HG03135 (cell line): ENCODE results near the gene DARS1.

Experiments
- ATAC-seq: cut with Tn5 transposase; IDR thresholded peaks from one replicate; pipeline ENCODE4 v1.9.1; 2021; ENCODE audit warnings: mild to moderate bottlenecking, moderate library complexity; ENCODE audit not compliant: unreplicated experiment

DARS1 gene

DNA sequence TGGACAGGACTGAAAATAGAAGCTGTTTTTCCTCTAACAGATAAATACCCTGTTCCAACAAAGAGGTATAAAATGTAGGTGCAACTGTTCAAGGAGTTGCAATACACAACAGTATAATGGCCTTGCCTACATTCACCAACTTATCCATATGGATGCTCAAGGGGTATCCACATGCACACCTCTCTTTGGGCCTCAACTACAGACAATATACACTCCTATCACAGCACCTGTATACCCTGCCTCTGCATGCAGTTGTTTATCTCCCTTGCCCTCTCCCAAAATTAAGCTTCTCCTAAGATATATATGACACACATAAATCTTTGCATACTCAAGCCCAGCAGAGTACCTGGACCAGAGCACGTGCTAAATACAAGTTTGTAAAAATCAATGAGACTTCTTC lies 37.3 kb downstream of the DARS1 start:
- ATAC-seq, result no peak

DNA sequence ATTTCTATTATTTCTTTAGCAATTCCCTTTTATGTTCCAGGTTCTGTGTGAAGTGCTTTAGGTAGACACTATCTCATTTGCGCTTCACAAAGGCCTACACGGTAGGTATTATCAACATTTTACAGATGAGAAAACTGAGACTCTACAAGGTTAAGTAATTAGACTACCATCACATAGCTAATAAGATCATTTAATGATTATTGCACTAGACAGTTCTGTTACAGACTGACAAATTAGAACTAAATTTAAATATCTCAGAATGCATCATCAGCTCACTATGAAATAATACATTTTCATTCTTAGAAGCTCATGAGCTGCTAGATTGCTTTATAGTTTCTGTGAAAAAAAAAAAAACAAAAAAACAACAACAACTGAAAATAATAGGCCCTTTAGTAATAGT lies 37.9 kb downstream of the DARS1 start:
- ATAC-seq, result no peak

DNA sequence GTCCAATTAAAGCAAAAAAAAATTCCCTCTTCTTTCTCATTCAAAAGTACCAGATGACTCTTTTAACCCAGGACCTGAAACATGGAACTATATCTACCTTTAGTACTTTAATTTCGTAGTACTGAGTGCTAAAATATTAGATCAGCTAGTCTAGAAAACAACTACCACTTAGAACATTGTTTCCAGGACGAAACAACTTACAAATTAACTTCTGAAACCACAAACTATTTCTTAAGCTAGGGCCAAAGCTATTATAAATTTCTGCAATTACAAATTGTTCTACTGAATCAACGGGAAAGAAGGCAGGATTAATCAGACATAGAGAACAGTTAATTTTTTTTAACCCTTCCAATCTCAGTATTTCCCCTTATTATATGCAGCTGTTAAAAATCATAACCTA lies 39.9 kb downstream of the DARS1 start:
- no peak for ATAC-seq

DNA sequence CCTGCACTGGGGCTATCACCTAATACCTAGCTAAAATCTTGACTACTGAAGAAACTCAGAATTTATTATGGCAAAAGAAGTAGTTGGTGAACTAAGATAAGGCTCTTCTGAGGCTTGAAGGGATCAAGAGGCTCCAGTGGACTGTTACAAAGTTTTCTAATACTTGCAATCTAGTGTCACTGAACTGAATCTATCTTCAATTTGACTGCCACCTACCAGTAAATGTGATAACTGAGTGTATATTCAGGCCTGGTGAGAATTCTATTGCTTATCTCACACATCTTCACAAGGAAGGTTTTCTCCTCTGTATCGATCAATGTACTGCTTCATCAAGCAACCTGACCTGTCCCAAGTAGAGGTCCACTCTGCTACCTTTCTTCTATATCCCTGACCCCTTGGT lies 40.8 kb downstream of the DARS1 start:
- no peak for ATAC-seq

DNA sequence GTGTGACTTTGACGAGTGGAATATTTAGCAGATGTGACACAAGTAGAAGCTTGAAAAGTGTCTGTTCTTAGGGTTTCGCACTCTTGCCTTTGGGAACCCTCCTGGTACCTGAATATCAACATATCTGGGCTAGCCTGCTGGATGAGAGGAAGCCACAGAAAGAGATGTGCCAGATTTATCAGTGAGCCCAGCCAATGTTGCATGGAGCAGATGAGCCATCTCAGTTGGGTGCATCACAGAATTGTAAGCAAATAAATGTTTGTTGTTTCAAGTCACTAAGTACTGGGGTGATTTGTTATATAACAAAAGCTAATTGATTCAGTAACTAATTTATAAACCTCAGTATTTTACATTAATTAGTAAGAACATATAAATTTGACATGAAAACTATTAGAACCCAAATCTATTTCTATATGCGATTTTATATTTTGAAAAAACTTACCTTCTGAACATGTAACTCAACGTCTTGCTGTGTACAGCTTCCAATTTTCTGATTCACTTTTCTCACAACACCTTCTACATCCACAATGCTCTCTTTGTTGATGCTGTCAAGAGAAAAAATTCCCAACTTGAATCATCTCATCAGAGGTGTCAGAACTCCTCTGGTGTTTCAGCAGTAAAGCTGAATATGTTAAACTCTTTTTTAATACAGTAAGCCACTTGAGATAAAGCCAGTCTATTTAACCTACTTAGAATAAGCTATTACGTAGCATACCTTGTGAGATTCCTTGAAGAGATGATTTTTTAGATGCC lies 42.3 kb downstream of the DARS1 start:
- no peak for ATAC-seq

DNA sequence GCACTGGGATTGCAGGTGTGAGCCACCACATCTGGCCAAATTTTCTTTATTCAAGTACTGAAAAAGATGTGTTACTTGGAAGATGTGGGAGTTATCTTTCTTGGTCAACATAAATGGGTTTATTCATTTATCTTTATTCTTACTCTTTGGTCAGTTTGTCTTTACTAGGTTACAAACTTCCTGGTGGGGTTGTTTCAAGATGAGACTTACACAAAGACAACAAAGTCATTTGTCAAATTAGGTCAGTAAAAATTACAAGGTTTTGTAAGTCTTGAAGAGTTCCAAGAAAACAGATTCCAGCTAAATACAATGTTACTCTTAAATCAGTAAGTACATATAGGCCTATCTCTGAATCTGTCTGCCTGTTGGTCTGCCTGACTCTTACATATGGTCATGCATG lies 48.9 kb downstream of the DARS1 start:
- ATAC-seq, result no peak

DNA sequence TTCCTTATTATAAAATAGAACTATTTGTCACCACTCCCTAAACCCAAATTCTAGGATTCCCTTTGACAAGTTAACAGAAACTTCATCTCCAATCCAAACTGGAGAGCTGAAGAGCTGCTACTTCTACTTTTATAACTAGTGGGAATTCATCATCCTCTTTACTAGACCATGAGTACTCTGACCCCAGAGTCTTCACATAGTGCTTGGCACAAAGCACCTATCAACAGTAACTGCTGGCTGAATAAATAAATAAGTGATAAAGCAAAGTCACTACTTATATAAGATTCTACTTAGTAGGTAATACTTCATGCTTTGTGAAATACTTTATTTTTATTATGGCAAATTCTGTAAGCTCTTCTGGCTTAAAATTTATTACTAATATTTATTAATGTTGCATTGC lies 49.5 kb downstream of the DARS1 start:
- ATAC-seq, result no peak

DNA sequence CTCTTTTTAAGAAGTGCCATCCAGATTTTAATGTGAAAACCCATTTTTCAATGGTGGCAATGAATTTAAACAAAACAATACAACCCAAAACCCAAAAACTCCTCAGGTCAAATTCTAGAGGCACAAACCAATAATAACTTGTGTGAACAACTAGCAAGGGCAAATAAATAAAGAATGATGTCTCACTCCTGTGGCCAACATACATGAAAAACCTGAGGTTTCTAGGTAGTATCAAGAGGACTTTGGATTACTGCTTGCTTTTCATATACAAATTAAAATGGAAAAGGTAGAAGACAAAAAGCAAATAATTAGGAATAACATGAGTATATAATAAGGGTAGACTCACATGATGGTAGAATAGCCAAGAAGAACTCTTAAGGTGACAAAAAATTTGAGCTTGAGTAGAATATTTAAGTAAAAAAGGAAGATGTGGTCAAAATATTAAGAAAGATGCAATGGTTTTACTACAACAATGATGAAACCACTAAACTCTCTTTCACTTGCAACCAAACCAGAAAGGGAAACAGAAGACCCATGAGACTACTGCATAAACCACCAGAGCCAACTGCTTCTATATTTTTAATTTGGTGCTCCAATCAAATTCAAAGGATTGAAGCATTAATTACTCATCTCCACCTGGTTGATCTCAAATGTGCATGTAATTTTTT lies 53.5 kb downstream of the DARS1 start:
- ATAC-seq, result peak; percentile 93

DNA sequence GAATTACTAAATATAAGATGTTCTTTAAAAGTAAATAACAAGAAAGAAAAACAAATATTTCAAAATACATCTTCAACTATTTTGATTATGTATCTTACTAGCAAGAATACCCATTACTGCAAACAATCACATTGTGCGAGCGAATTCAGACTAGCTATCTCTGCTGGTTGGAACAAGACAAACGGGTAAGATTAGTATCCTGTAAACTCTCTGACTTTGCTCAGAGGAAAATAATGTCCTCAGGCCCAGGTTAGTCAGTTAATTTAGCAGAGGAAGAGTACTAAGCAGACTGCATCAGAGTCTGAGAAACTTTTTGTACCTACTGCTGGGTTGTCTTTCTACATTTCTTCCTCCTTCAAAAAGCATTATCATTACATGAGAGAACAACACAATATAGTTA lies 58.8 kb downstream of the DARS1 start:
- ATAC-seq, result no peak

DNA sequence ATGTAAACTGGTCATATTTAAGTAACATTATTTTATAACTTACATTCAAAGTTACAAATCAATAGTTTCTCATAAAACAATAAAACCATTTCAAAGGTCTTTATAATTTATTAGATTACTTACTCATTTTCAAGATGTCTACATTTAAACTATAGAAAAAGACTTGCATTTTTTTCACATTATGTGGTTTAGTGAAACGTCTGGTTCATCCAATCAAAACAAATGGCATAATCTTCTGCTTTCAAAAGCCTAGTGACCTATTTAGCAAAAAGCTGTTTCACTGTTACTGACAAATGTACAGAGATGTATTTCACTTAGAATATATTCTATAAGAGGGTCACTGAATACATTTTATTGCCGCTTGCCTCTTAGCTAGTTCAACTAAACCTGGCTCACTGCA lies 59.9 kb downstream of the DARS1 start:
- ATAC-seq, result no peak

DNA sequence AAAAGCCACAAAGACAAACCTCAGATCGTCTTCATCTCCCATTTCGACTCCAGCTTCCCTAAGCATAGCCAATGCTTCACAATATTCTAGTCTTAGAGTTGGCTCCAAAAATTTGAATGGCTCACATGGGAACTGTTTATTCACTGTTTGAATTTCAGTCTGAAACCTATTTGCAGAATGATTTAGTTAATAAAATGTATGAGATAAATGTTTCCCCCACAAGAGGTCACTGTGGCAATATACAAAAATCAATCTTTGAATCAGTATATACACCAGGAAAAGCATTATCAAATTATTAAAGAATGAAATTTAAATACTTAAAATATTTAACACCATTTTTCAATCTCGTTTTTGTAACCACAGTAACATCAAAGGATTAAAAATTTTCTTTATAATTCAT lies 69.2 kb downstream of the DARS1 start:
- ATAC-seq, result no peak

DNA sequence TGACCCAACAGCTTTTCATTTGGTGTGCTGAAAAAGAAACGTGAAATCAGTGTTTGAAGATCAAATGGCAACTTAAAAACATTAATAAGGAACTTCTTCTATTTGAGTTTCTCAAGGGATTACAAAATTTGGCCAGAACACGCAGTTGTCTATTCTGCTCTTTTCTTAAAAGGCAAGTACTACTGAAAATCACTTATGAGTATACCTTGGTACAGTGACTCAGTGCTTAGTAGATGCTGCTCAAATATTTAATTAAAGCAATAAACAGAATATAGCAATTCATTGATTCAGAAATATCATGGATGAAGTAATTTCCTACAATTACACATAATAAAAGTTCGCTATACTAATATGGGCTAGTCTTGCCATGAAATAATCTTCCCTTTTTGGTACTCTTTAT lies 70.9 kb downstream of the DARS1 start:
- ATAC-seq, result no peak

DNA sequence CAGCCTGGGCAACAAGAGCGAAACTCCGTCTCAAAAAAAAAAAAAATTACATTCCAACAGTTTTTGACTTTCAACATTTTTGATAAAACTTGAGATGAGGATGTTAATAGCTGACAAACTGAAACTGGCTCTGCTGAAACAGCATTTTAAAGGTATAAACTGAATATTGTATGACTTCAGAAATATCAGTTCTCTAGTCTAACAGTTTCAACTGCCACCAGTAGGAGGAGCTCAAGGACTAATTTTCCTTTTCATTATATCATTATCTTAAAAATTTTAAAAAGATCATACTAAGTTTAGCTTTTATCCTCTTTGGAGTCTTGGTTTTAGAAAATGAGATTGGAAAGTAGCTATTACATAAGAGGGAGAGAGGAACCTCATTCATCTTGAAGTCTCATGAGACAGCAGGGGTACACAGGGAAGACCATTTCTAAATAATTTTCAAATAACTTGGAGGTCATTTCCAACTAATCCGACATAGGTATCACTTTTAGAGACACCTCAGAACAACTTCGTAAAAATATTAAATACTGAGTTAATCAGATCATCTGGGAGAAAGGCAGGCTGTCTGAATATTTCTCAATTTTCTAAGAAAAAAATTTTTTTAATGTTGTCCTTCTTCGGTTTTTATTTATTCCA lies 71.6 kb downstream of the DARS1 start:
- no peak for ATAC-seq

DNA sequence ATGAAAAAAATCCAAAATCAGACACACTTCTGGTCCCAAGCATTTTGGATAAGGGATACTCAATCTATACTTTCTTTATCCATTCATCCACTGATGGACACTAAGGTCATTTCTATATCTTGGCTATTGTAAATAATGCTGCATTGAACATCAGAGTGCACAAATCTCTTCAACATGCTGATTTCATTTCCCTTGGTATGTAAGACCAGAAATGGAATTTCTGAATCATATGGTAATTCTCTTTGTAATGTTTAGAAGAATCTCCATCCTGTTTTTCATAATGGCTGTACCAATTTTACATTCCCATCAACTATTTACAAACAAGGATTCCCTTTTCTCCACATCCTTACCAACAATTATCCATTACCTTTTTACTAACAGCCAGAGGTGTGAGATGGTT lies 75.5 kb downstream of the DARS1 start:
- no peak for ATAC-seq

DNA sequence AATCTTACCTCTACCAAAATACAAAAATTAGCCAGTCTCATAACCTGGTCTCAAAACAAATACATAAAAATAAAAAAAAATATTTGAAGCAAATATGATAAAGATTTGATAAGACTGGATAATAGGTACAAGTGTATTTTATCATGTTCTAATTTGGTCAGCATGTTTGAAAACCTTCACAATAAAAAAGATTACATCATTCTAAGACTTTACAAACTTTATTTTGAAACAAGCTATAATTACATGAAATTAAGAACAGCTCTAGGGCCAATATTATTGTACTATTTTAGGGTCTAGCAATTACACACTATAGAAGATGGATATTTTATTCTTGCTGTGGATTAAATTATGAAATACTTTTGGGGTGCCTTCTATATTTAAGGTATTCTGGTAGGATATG lies 79.7 kb downstream of the DARS1 start:
- no peak for ATAC-seq

DNA sequence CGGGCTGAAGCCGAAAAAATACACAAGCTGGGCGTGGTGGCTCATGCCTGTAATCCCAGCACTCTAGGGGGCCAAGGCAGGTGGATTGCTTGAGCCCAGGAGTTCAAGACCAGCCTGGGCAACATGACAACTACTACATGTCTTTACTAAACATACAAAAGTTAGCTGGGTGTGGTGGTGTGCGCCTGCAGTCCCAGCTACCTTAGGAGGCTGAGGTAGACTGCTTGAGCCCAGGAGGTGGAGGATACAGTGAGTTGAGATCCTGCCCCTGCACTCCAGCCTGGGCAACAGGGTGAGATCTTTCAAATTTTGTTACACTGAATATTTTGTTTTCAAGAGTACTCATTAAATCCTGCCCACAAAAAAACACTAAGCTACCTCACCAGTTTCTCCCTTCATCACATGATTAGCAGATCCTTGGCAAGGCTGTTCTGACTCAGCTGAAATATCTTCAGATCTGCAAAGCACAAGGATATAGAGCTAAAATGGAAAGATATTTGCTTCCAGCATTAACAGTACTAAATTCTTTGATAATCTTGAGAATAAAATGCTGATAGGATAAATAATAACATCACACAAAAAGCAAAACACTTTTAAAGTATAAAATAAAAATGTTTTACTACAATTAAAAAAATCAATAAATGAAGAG lies 81.0 kb downstream of the DARS1 start:
- ATAC-seq, result no peak

DNA sequence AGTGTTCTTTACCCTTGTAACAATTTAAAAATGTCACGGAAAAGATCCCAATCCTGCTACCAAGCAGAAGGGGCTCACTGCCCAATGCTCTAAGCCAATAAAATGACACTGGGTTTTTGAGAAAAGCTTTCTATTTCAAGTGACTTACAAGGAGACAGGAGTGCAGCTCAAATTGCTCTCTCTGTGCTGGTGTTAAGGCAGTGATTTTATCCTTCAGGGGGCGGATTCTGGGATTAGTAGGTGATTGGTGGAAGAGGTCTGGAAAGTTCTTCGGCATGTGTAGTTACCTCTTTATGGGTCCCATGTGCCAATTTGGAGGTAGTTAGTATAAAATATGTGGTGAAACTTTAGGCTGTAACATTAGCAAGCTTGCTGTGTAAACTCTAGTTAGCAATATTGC lies 81.8 kb downstream of the DARS1 start:
- no peak for ATAC-seq

DNA sequence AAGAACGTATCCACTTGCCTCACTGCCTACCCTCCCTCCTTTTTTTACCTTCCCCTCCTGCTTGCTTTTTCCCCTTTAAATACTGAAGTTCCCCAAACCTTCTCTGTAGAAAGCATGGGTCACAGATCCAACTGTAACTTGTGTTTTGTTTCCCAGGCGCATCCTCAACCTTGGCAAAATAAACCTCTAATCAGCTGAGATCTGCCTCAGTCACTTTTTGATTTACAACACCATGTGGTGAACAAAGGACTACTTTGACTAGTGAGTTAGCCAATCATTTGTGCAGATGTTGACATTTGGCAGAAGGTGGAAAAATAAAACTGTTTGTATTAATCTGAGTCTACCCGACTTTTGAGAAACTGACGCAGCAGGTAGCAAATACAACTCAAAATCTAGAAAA lies 85.9 kb downstream of the DARS1 start:
- ATAC-seq, result no peak

DNA sequence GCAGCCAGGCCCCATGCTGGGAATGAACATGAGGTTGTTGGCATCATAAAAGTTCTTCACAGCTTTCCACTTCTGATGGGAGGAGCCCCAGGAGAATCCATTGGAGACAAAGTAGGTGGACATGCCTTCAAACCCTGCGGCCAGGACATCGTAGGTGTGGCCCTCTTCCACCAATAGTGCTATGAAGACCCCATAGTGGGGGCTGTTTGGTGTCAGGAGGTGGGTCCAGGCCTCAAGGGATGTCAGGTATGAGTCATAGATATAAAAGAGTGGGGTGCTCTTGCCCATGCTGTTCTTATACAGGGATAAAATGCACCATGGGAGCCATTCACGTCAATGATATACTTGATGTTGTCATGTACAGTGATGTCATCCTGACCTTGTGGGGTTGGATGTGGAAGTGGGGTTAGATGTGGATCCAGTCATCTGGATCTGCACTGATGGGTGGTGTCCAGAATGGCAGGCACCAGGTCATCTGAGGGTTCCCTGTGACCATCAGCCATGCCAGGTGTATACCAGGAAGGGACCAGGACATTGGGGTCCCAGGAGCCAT lies 87.1 kb downstream of the DARS1 start:
- ATAC-seq, result no peak

DNA sequence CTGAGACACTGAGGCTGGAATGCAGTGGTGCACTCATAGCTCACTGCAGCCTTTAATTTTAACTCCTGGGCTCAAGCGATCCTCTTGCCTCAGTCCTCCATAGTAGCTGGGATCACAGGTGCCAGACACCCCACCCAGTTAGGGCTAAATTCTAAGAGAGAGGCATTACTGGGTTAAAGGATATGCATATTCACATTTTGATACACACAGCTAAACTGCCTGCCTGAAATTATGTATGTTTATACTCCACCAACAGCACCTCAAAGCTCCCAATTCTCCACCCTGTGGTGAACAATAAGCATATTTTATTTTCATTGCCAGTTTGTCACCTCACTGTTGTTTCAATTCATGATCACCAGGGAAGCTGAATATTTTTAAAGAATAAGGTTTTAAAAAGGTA lies 90.5 kb downstream of the DARS1 start:
- no peak for ATAC-seq

DNA sequence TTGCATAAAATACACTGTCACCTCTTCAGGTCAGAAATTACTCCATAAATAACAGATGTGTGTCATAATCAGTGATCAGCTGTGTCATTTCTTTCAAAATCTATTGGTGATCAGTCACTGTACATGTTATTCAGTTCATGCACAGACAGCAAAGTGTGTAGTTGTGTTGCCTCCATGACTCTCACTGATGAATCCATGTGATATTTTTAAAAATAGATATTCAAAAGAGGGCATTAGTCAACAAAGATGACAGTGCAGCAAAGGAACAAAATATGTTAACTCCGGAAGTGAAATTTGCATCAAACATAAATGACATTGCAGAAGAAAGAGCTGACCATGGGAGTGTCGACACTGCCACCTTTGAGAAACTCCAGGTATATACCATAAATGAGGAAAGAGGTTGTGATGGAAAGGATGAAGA lies 92.0 kb downstream of the DARS1 start:
- ATAC-seq, result no peak

DNA sequence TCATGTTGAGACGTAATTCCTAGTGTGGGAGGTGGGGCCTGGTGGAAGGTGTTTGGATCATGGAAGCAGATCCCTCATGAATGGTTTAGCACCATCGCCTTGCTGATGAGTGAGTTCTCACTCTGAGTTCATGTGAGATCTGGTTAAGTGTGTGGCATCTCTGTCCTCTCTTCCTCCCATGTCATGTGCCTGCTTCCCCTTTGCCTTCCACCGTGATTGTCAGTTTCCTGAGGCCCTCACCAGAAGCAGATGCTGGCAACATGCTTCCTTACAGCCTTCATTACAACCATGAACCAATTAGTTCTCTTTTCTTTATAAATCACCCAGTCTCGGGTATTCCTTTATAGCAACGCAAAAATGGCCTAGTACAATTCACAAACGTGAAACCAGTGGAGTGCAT lies 94.6 kb downstream of the DARS1 start:
- ATAC-seq, result no peak
